ENCODE measurements around the gene MAB21L4. TPM values are rescaled to one million over a fixed set of nuclear protein-coding genes. Genes with fewer than 3 reads are reported as not detected.

MAB21L4 gene
- total RNA-seq, 1 experiment from 2014 or later = 0.15 TPM

DNA sequence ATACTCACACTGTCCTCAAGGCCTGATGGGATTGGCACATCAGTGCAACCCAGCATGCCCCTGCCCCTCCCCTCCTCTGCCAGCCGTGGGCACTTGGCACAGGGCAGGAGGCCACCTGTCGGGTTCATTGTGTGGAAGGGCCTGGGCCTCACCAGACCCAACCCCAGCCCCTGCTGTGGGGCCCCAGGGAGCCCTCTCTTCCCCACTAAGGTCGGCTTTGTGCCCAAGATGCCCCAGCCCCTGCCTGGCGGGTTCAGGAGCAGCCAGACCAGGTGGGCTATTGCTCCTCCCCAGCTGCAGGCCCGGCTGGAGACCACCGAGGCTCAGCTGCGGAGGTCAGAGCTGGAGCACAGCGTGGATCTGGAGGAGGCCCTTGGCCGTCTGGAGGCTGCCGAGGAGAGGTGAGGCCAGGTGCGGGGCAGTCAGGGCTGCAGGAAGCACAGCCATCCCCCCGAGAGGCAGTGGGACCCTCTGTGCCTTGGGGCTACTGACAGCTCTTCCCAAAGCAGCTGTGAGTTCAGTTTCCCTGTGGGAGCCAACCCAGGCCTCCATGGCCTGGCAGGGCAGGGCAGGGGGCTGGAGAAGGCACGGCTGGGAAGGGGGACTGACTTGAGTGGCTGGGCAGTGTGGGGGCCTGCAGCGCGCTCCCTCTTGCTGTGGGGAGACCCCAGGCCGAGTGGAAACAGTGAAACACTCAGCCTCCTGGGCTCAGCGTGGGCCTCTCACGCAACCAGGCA, 26.5 kb upstream of the MAB21L4 start:
- Histone ChIP-seq H2BK12ac (ENCODE audit: insufficient read length, low read depth, low read length) (no peak overlapping the region), H2AK5ac (ENCODE audit: insufficient read length, low read length) (no peak overlapping the region), H3K18ac (ENCODE audit: insufficient read length, low read depth, low read length) (no peak overlapping the region), H3K27ac (ENCODE audit: insufficient read length, low read depth, low read length) (no peak overlapping the region), H3K23me2 (ENCODE audit: insufficient read length, low read depth, low read length, poor library complexity, severe bottlenecking) (no peaks in the 10 kb centered on the region), H3K27me3 (ENCODE audit: insufficient read depth, low read length) (no peaks in the 10 kb centered on the region), H3K4me1 (ENCODE audit: insufficient read depth, low read length) (no peaks in the 10 kb centered on the region), H2BK15ac (ENCODE audit: low read depth, low read length) (no peak overlapping the region), H3K14ac (ENCODE audit: insufficient read depth, low read length) (no peak overlapping the region), H4K8ac (replicated peaks; ENCODE audit: insufficient read length, low read depth, low read length) (no peak overlapping the region), H2BK5ac (ENCODE audit: insufficient read length, low read length) (no peak overlapping the region), H3K9me3 (ENCODE audit: control insufficient read depth, low read depth, low read length) (no peaks in the 10 kb centered on the region), H4K20me1 (ENCODE audit: control insufficient read depth, insufficient read depth, insufficient read length) (no peaks in the 10 kb centered on the region), H4K91ac (ENCODE audit: insufficient read length, low read depth, low read length) (no peak overlapping the region), H3K4ac (ENCODE audit: low read depth, low read length) (no peak overlapping the region), H3T11ph (ENCODE audit: low read length) (no peak overlapping the region), H2BK20ac (ENCODE audit: low read depth, low read length, poor library complexity, severe bottlenecking) (no peak overlapping the region), H2BK120ac (ENCODE audit: low read depth, low read length, poor library complexity, severe bottlenecking) (no peak overlapping the region), H3K4me2 (ENCODE audit: insufficient read depth, insufficient read length, low read length) (no peak overlapping the region), H3K79me1 (ENCODE audit: insufficient read depth, low read depth, low read length, poor library complexity, severe bottlenecking) (no peaks in the 10 kb centered on the region), H4K5ac (ENCODE audit: insufficient read length, low read depth, low read length) (no peak overlapping the region), H3K79me2 (ENCODE audit: insufficient read depth, low read length) (no peaks in the 10 kb centered on the region), H3K23ac (ENCODE audit: insufficient read length, low read depth, low read length) (no peak overlapping the region), H3K9ac (ENCODE audit: extremely low read depth, insufficient read length, low read length) (no peak overlapping the region), H3K56ac (ENCODE audit: insufficient read length, low read depth, low read length) (no peak overlapping the region), H2AFZ (ENCODE audit: low read length) (no peak overlapping the region)
- TF ChIP-seq, protein P1, sequence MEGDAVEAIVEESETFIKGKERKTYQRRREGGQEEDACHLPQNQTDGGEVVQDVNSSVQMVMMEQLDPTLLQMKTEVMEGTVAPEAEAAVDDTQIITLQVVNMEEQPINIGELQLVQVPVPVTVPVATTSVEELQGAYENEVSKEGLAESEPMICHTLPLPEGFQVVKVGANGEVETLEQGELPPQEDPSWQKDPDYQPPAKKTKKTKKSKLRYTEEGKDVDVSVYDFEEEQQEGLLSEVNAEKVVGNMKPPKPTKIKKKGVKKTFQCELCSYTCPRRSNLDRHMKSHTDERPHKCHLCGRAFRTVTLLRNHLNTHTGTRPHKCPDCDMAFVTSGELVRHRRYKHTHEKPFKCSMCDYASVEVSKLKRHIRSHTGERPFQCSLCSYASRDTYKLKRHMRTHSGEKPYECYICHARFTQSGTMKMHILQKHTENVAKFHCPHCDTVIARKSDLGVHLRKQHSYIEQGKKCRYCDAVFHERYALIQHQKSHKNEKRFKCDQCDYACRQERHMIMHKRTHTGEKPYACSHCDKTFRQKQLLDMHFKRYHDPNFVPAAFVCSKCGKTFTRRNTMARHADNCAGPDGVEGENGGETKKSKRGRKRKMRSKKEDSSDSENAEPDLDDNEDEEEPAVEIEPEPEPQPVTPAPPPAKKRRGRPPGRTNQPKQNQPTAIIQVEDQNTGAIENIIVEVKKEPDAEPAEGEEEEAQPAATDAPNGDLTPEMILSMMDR (conservative IDR thresholded peaks at IDR 0.05) = no peak
- Mint-ChIP-seq H3K36me3 (ENCODE audit: insufficient read depth in 1 of 3, low read depth in 3 of 3) (no peaks in the 10 kb centered on the region), H3K9me3 (no peaks in the 10 kb centered on the region), H3K4me1 (no peaks in the 10 kb centered on the region; a peak in 1 of 4 replicates), H3K27me3 (ENCODE audit: low read depth) (no peaks in the 10 kb centered on the region; the same call in 1 of the 2 replicates), H3K27ac (no peak overlapping the region), H3K4me3 (no peak overlapping the region)
- WGBS (ENCODE audit: extremely low coverage, insufficient read length, low lambda C conversion rate) = no CpG with 5 or more reads among the region's 18 CpGs
- peak; percentile 23 for DNase-seq

All from H9 (cell line).